ENCODE data around the gene S100A16. TPM values are rescaled to one million over a fixed set of nuclear protein-coding genes. Genes with fewer than 3 reads are reported as not detected.

The S100A16 gene
- total and polyA plus RNA-seq, 5 donors = 42.6 to 73.9 (median 44.6) TPM

GRCh38 chr1:153636312-153636711 is 23.4 kb upstream of the S100A16 start:
- WGBS = 73% methylated on average over 9 of the region's 9 CpGs
- Histone ChIP-seq H3K27ac (ENCODE audit: low read length) (peak overlapping the region; percentile 75), H3K27me3 (ENCODE audit: control insufficient read depth, insufficient read depth) (no peaks in the 10 kb centered on the region), H3K4me3 (ENCODE audit: low read length) (no peak overlapping the region), H3K4me1 (ENCODE audit: control insufficient read depth, insufficient read depth, low read length) (peaks cover 11% of the 10 kb centered on the region), H3K9me3 (ENCODE audit: control insufficient read depth, low read length) (no peaks in the 10 kb centered on the region)
- DNase-seq (peak in 1 of 3 donors; percentile 17), ATAC-seq (no peak)
- intact Hi-C loops (cut with DNase I) = no loop called here

- 83% methylated on average over 7 of the region's 7 CpGs for WGBS
- H3K9me3 ChIP-seq (ENCODE audit: control insufficient read depth, low read length) = no peaks in the 10 kb centered on the region
- H3K27me3 ChIP-seq (ENCODE audit: control insufficient read depth, insufficient read depth) = no peaks in the 10 kb centered on the region
- ATAC-seq (no peak), DNase-seq (no peak)
- peak overlapping the region; percentile 75 for H3K27ac ChIP-seq (ENCODE audit: low read length)
- intact Hi-C loops (cut with DNase I) = no loop called here
- H3K4me1 ChIP-seq (ENCODE audit: control insufficient read depth, insufficient read depth, low read length) = peaks cover 11% of the 10 kb centered on the region
- H3K4me3 ChIP-seq (ENCODE audit: low read length) = peak overlapping the region; percentile 12
Measured at GRCh38 chr1:153635872-153636271, 22.9 kb upstream of the S100A16 start.

GRCh38 chr1:153633754-153634665 is 21.1 kb upstream of the S100A16 start, which contains the start of gene CHTOP:
TSS of gene CHTOP (plus strand) at chr1:153634066. CDS start at chr1:153636589, 2,523 bp downstream.
- intact Hi-C loops (cut with DNase I) = no loop called here
- Histone ChIP-seq H3K27me3 (ENCODE audit: control insufficient read depth, insufficient read depth) (no peaks in the 10 kb centered on the region), H3K4me3 (ENCODE audit: low read length) (peak within 1 kb of the TSS; percentile 96), H3K27ac (ENCODE audit: low read length) (peak within 1 kb of the TSS; percentile 100), H3K4me1 (ENCODE audit: control insufficient read depth, insufficient read depth, low read length) (peaks cover 16% of the 10 kb centered on the region), H3K9me3 (ENCODE audit: control insufficient read depth, low read length) (no peaks in the 10 kb centered on the region)
- ATAC-seq (peak; percentile 94 to 95), DNase-seq (peak; percentile 97 to 99 (median 98))
- 2% methylated on average over 65 of the region's 65 CpGs for WGBS

GRCh38 chr1:153633161-153633753 is 20.3 kb upstream of the S100A16 start:
- ATAC-seq (peak; percentile 46 to 52), DNase-seq (peak in 1 of 3 donors; percentile 87)
- Histone ChIP-seq H3K27ac (ENCODE audit: low read length) (peak overlapping the region; percentile 98), H3K27me3 (ENCODE audit: control insufficient read depth, insufficient read depth) (no peaks in the 10 kb centered on the region), H3K4me1 (ENCODE audit: control insufficient read depth, insufficient read depth, low read length) (peaks cover 16% of the 10 kb centered on the region), H3K4me3 (ENCODE audit: low read length) (peak overlapping the region; percentile 27), H3K9me3 (ENCODE audit: control insufficient read depth, low read length) (no peaks in the 10 kb centered on the region)
- WGBS = 35% methylated on average over 18 of the region's 18 CpGs
- intact Hi-C loops (cut with DNase I) = no loop called here

GRCh38 chr1:153631047-153632022 is 18.4 kb upstream of the S100A16 start:
- Histone ChIP-seq H3K9me3 (ENCODE audit: control insufficient read depth, low read length) (no peaks in the 10 kb centered on the region), H3K4me3 (ENCODE audit: low read length) (no peak overlapping the region), H3K4me1 (ENCODE audit: control insufficient read depth, insufficient read depth, low read length) (peaks cover 18% of the 10 kb centered on the region), H3K27me3 (ENCODE audit: control insufficient read depth, insufficient read depth) (no peaks in the 10 kb centered on the region), H3K27ac (ENCODE audit: low read length) (no peak overlapping the region)
- no peak for DNase-seq
- WGBS = 82% methylated on average over 10 of the region's 10 CpGs
- intact Hi-C loops (cut with DNase I) = no loop called here
- no peak for ATAC-seq

GRCh38 chr1:153630384-153630783 is 17.4 kb upstream of the S100A16 start:
- intact Hi-C loops (cut with DNase I) = no loop called here
- peak overlapping the region; percentile 92 for H3K27ac ChIP-seq (ENCODE audit: low read length)
- no peak for ATAC-seq
- H3K4me1 ChIP-seq (ENCODE audit: control insufficient read depth, insufficient read depth, low read length) = peaks cover 22% of the 10 kb centered on the region
- DNase-seq = no peak
- no peaks in the 10 kb centered on the region for H3K27me3 ChIP-seq (ENCODE audit: control insufficient read depth, insufficient read depth)
- 78% methylated on average over 7 of the region's 7 CpGs for WGBS
- H3K9me3 ChIP-seq (ENCODE audit: control insufficient read depth, low read length) = no peaks in the 10 kb centered on the region
- peak overlapping the region; percentile 29 for H3K4me3 ChIP-seq (ENCODE audit: low read length)

GRCh38 chr1:153629971-153630370 is 17.0 kb upstream of the S100A16 start:
- Histone ChIP-seq H3K27ac (ENCODE audit: low read length) (peak overlapping the region; percentile 92), H3K4me1 (ENCODE audit: control insufficient read depth, insufficient read depth, low read length) (peaks cover 22% of the 10 kb centered on the region), H3K9me3 (ENCODE audit: control insufficient read depth, low read length) (no peaks in the 10 kb centered on the region), H3K27me3 (ENCODE audit: control insufficient read depth, insufficient read depth) (no peaks in the 10 kb centered on the region), H3K4me3 (ENCODE audit: low read length) (peak overlapping the region; percentile 29)
- peak in 2 of 3 donors; percentile 79 to 86 for DNase-seq
- 70% methylated on average over 1 of the region's 1 CpG for WGBS
- peak; percentile 1 to 15 for ATAC-seq
- intact Hi-C loops (cut with DNase I) = loop anchor here in 2 of 4 donors (10.0 kb wide), 1 partner anchor 55 kb away; no protein-coding TSS in a partner anchor

GRCh38 chr1:153629343-153629665 is 16.4 kb upstream of the S100A16 start:
- no peaks in the 10 kb centered on the region for H3K27me3 ChIP-seq (ENCODE audit: control insufficient read depth, insufficient read depth)
- H3K9me3 ChIP-seq (ENCODE audit: control insufficient read depth, low read length) = no peaks in the 10 kb centered on the region
- peak overlapping the region; percentile 92 for H3K27ac ChIP-seq (ENCODE audit: low read length)
- peak overlapping the region; percentile 25 for H3K4me3 ChIP-seq (ENCODE audit: low read length)
- WGBS = 62% methylated on average over 5 of the region's 5 CpGs
- H3K4me1 ChIP-seq (ENCODE audit: control insufficient read depth, insufficient read depth, low read length) = peaks cover 22% of the 10 kb centered on the region
- ATAC-seq = no peak
- DNase-seq = peak in 1 of 3 donors; percentile 49
- intact Hi-C loops (cut with DNase I) = loop anchor here in 2 of 4 donors (10.0 kb wide), 1 partner anchor 55 kb away; no protein-coding TSS in a partner anchor

- no peak for ATAC-seq
- H3K4me3 ChIP-seq (ENCODE audit: low read length) = peak overlapping the region; percentile 25
- peaks cover 24% of the 10 kb centered on the region for H3K4me1 ChIP-seq (ENCODE audit: control insufficient read depth, insufficient read depth, low read length)
- H3K9me3 ChIP-seq (ENCODE audit: control insufficient read depth, low read length) = no peaks in the 10 kb centered on the region
- peak in 1 of 3 donors; percentile 53 for DNase-seq
- 76% methylated on average over 6 of the region's 6 CpGs for WGBS
- peak overlapping the region; percentile 92 for H3K27ac ChIP-seq (ENCODE audit: low read length)
- H3K27me3 ChIP-seq (ENCODE audit: control insufficient read depth, insufficient read depth) = no peaks in the 10 kb centered on the region
- intact Hi-C loops (cut with DNase I) = loop anchor here in 2 of 4 donors (10.0 kb wide), 1 partner anchor 54 kb away; no protein-coding TSS in a partner anchor
Measured at GRCh38 chr1:153628638-153629342, 15.9 kb upstream of the S100A16 start.
